T-helper 1 cell treated with Interleukin-12 subunit alpha and Interleukin-12 subunit beta and Interleukin-4 antibody, amounts not matched to agents 30 μg/mL and 1 μg/mL, for 36 hours (primary cell): Measurements from ENCODE around the gene COL27A1.

Experiments
- H3K27ac Mint-ChIP-seq: one replicate; pipeline ENCODE4 v1.8.0; 2021; ENCODE audit warnings: mild to moderate bottlenecking, mixed read lengths
- H3K27me3 Mint-ChIP-seq: one replicate; pipeline ENCODE4 v1.8.0; 2021; ENCODE audit warnings: low read depth, mixed read lengths
- H3K36me3 Mint-ChIP-seq: one replicate; pipeline ENCODE4 v1.8.0; 2021; ENCODE audit warnings: low read depth, mixed read lengths
- H3K4me1 Mint-ChIP-seq: one replicate; pipeline ENCODE4 v1.8.0; 2021; ENCODE audit warnings: low read depth, mixed read lengths
- H3K4me3 Mint-ChIP-seq: one replicate; pipeline ENCODE4 v1.8.0; 2021; ENCODE audit warnings: mild to moderate bottlenecking, moderate library complexity, mixed read lengths
- H3K9me3 Mint-ChIP-seq: one replicate; pipeline ENCODE4 v1.8.0; 2021; ENCODE audit warnings: mixed read lengths

Gene COL27A1

DNA sequence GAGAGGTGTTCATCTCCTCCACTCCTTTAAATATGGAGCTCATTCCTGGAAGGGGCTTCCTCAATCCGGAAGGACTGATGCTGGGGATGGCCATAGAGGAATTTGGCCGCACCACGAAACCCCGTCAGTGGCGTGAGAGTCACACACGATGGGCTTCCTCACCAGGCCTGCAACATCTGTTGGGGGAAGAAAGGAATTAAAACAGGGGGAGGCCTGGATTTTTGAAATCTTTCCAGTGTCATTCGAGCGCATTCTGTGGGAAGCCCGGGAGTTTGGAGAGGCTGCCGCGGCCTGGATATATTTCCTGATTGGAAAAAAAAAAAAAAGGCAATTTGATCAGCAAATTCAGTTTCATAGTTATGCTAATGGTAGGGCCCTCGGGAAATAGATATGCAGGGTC is 91.2 kb downstream of the COL27A1 start:
- Mint-ChIP-seq H3K4me1 (no peaks in the 10 kb centered on the region), H3K36me3 (no peaks in the 10 kb centered on the region), H3K9me3 (no peaks in the 10 kb centered on the region), H3K27me3 (no peaks in the 10 kb centered on the region), H3K4me3 (no peak overlapping the region), H3K27ac (no peak overlapping the region)

DNA sequence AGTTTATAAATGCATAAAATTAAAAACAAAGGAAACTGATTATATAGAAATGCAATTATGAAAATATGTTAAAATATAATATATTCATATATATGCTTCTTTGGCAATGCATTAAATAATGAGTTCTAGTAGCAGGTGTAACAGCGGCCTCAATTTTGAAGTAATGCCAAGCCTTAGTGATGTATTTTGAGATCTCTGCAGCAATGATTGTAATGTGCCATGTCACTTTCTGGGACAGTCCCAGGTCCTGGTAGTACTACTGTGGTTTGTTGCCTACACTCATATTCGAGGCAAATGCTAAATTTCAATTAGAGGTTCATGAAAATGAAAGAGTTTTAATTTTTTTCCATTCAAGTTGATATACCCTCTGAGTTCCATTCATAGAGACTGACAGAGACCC is 91.7 kb downstream of the COL27A1 start:
- Mint-ChIP-seq H3K4me1 (no peaks in the 10 kb centered on the region), H3K4me3 (no peak overlapping the region), H3K27me3 (no peaks in the 10 kb centered on the region), H3K9me3 (no peaks in the 10 kb centered on the region), H3K36me3 (no peaks in the 10 kb centered on the region), H3K27ac (no peak overlapping the region)

DNA sequence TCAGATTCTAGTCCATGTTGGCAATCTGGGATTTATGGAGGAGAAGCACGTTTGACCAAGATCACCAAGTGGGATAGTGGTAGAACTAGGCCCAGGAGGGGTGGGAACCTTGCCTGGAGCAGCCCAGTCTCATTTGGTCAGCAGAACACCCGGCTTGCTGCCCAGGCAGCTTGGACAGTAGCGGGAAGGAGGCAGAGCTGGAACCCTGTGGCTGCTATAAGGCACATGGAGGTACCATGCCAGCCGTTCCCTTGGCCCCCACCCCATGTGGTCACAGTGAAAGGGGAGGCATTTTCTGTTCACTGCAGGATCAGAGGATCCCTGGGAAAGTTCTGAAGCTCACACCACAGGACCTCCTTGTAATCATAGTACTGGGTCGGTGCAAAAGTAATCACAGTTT is 92.2 kb downstream of the COL27A1 start:
- Mint-ChIP-seq H3K4me3 (no peak overlapping the region), H3K36me3 (no peaks in the 10 kb centered on the region), H3K27ac (no peak overlapping the region), H3K9me3 (no peaks in the 10 kb centered on the region), H3K4me1 (no peaks in the 10 kb centered on the region), H3K27me3 (no peaks in the 10 kb centered on the region)

- H3K36me3 Mint-ChIP-seq, result no peaks in the 10 kb centered on the region
- H3K27ac Mint-ChIP-seq, result no peak overlapping the region
- H3K9me3 Mint-ChIP-seq, result no peaks in the 10 kb centered on the region
- no peak overlapping the region for H3K4me3 Mint-ChIP-seq
- no peaks in the 10 kb centered on the region for H3K27me3 Mint-ChIP-seq
- H3K4me1 Mint-ChIP-seq, result no peaks in the 10 kb centered on the region
Measured at GRCh38 chr9:114248299-114248707, 93.0 kb downstream of the COL27A1 start.

GRCh38 chr9:114249424-114250234 is 94.3 kb downstream of the COL27A1 start:
- Mint-ChIP-seq H3K27me3 (no peaks in the 10 kb centered on the region), H3K36me3 (no peaks in the 10 kb centered on the region), H3K4me3 (no peak overlapping the region), H3K9me3 (no peaks in the 10 kb centered on the region), H3K27ac (no peak overlapping the region), H3K4me1 (no peaks in the 10 kb centered on the region)

GRCh38 chr9:114250235-114250568 is 94.9 kb downstream of the COL27A1 start:
- Mint-ChIP-seq H3K36me3 (no peaks in the 10 kb centered on the region), H3K4me1 (no peaks in the 10 kb centered on the region), H3K4me3 (no peak overlapping the region), H3K9me3 (no peaks in the 10 kb centered on the region), H3K27me3 (no peaks in the 10 kb centered on the region), H3K27ac (no peak overlapping the region)

- H3K36me3 Mint-ChIP-seq, result no peaks in the 10 kb centered on the region
- no peaks in the 10 kb centered on the region for H3K4me1 Mint-ChIP-seq
- H3K27me3 Mint-ChIP-seq, result no peaks in the 10 kb centered on the region
- no peak overlapping the region for H3K27ac Mint-ChIP-seq
- no peaks in the 10 kb centered on the region for H3K9me3 Mint-ChIP-seq
- no peak overlapping the region for H3K4me3 Mint-ChIP-seq
Measured at GRCh38 chr9:114250648-114251047, 95.3 kb downstream of the COL27A1 start.

- Mint-ChIP-seq H3K36me3 (no peaks in the 10 kb centered on the region), H3K9me3 (no peaks in the 10 kb centered on the region), H3K4me3 (no peak overlapping the region), H3K4me1 (no peaks in the 10 kb centered on the region), H3K27ac (no peak overlapping the region), H3K27me3 (no peaks in the 10 kb centered on the region)
Measured at GRCh38 chr9:114252394-114252793, 97.1 kb downstream of the COL27A1 start.

- H3K4me3 Mint-ChIP-seq, result no peak overlapping the region
- no peaks in the 10 kb centered on the region for H3K27me3 Mint-ChIP-seq
- H3K4me1 Mint-ChIP-seq, result no peaks in the 10 kb centered on the region
- H3K36me3 Mint-ChIP-seq, result no peaks in the 10 kb centered on the region
- no peaks in the 10 kb centered on the region for H3K9me3 Mint-ChIP-seq
- no peak overlapping the region for H3K27ac Mint-ChIP-seq
Measured at GRCh38 chr9:114256827-114257328, 101.5 kb downstream of the COL27A1 start.

GRCh38 chr9:114258218-114258617 is 102.9 kb downstream of the COL27A1 start:
- Mint-ChIP-seq H3K27ac (no peak overlapping the region), H3K27me3 (no peaks in the 10 kb centered on the region), H3K9me3 (no peaks in the 10 kb centered on the region), H3K4me1 (no peaks in the 10 kb centered on the region), H3K36me3 (no peaks in the 10 kb centered on the region), H3K4me3 (no peak overlapping the region)

- Mint-ChIP-seq H3K36me3 (no peaks in the 10 kb centered on the region), H3K4me3 (no peak overlapping the region)
Measured at GRCh38 chr9:114258866-114259797, 103.8 kb downstream of the COL27A1 start.

GRCh38 chr9:114259798-114260523 is 104.6 kb downstream of the COL27A1 start:
- Mint-ChIP-seq H3K4me3 (no peak overlapping the region), H3K4me1 (no peaks in the 10 kb centered on the region), H3K27ac (no peak overlapping the region), H3K27me3 (no peaks in the 10 kb centered on the region), H3K9me3 (no peaks in the 10 kb centered on the region), H3K36me3 (no peaks in the 10 kb centered on the region)

More at GRCh38 chr9:114258866-114259797, 103.8 kb downstream of the COL27A1 start:
- no peaks in the 10 kb centered on the region for H3K4me1 Mint-ChIP-seq
- H3K27me3 Mint-ChIP-seq, result no peaks in the 10 kb centered on the region
- H3K9me3 Mint-ChIP-seq, result no peaks in the 10 kb centered on the region
- no peak overlapping the region for H3K27ac Mint-ChIP-seq

DNA sequence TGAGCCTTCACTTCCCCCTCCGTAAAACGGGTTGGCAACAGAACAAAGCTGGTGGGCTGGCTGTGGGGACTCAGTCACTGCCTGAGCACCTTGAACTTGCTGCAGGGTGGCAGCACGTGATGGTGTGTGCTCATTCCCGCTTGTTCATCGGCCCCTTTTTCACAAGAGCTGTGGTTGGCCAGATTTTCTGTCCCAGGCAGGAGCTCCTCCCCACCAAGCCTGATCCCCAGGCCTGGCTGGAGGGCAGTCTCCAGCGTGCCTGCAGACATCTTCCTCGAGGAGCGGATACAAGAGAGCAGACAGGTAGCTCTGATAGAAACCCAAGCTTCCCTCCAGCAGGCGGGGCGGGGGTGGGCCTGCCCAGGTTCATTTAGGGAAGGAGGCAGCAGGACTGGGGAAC is 105.7 kb downstream of the COL27A1 start:
- Mint-ChIP-seq H3K9me3 (no peaks in the 10 kb centered on the region), H3K4me3 (no peak overlapping the region), H3K4me1 (no peaks in the 10 kb centered on the region), H3K36me3 (no peaks in the 10 kb centered on the region), H3K27ac (no peak overlapping the region), H3K27me3 (no peaks in the 10 kb centered on the region)

DNA sequence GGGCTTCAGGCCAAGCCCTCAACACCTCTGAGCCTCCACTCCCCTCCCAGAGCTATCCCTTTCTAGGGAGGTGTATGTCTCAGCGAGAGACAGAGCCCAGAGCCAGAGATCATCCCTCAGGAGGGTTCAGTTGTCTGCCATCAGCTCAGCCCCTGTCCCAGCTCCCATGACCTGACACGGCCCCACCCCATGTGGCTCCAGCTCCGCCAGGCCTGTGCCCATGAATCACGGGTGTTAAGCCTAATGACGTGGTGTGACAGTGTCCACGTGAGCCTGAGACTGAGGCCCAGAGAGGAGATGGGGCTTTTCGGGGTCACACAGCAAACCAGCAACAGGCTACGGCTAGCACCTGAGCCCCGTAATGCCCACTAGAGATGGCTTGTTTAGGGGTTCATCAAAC is 106.7 kb downstream of the COL27A1 start:
- no peaks in the 10 kb centered on the region for H3K36me3 Mint-ChIP-seq
- H3K4me1 Mint-ChIP-seq, result no peaks in the 10 kb centered on the region
- H3K4me3 Mint-ChIP-seq, result no peak overlapping the region
- no peaks in the 10 kb centered on the region for H3K9me3 Mint-ChIP-seq
- H3K27ac Mint-ChIP-seq, result no peak overlapping the region
- H3K27me3 Mint-ChIP-seq, result no peaks in the 10 kb centered on the region
